DND-41 (cell line): ENCODE data around the gene ERC1.

Experiments used
- CTCF ChIP-seq: IDR thresholded peaks from 2 replicates; pipeline ENCODE4 v1.5.1; 2012; ENCODE audit warnings: borderline replicate concordance, low read length, moderate library complexity, mild to moderate bottlenecking; ENCODE audit not compliant: poor library complexity, severe bottlenecking; ENCODE audit errors: extremely low read depth
- EZH2 ChIP-seq: IDR thresholded peaks from 3 replicates; pipeline ENCODE4 v1.6.1; 2012; ENCODE audit warnings: borderline replicate concordance, low read depth, mild to moderate bottlenecking, moderate library complexity, low read length, inconsistent platforms; ENCODE audit not compliant: severe bottlenecking

GRCh38 chr12:992647-993046 is 1.6 kb downstream of the ERC1 start:
- TF ChIP-seq CTCF (no peak), EZH2 (no peak)
